Measurements from ENCODE around the gene CDAN1. TPM values are rescaled to one million over a fixed set of nuclear protein-coding genes. Genes with fewer than 3 reads are reported as not detected.
A peak's percentile ranks its signal among the peaks of the same experiment; 100 is the strongest.

The CDAN1 gene
- total and polyA plus RNA-seq, 7 experiments from 2014 or later = 4.1 to 38.0 (median 26.0) TPM

DNA sequence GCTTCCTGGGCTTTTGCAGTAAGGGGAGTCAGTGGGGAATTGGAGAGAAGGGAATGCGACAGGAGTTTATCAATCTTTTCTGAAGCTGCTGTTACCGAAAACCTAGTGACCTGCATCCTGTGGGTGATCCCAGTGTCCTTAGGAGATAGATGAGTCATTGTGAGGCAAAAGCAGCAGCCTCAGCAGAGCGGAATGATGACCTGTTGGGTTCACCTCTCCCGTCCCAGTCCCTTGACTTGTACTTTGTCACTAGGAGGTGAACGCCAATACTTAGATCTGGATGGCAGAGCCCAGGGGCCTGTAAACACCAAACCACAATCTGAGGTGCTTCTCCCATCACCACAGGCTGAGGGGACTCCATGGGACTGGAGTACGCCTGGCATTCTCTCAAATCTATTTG is 17.9 kb downstream of the CDAN1 start:
- no peak overlapping the region for H3K27ac ChIP-seq (ENCODE audit: low read depth, low read length)
- intact Hi-C loops (cut with micrococcal nuclease) = no loop called here
- Mint-ChIP-seq H3K27me3 (no peaks in the 10 kb centered on the region), H3K4me3 (no peak overlapping the region), H3K9me3 (no peaks in the 10 kb centered on the region), H3K36me3 (peaks cover 0 to 8% (median 0%) of the 10 kb centered on the region in 5 donors), H3K27ac (no peak overlapping the region), H3K4me1 (no peaks in the 10 kb centered on the region)
- peaks cover 0 to 33% (median 0%) of the 10 kb centered on the region in 3 experiments for H3K36me3 ChIP-seq (ENCODE audit: control insufficient read depth in 2 of 3, insufficient read depth in 3 of 3, low read length in 3 of 3)
- ChIA-PET POLR2A (no interaction called here), CTCF (no interaction called here)
- ATAC-seq (no peak), DNase-seq (no peak)
- no peak overlapping the region for H3K4me3 ChIP-seq (ENCODE audit: low read length)
- no peaks in the 10 kb centered on the region for H3K4me1 ChIP-seq (ENCODE audit: control insufficient read depth in 2 of 2, insufficient read depth in 2 of 2, low read length in 2 of 2)
- no peaks in the 10 kb centered on the region for H3K9me3 ChIP-seq (ENCODE audit: control insufficient read depth in 2 of 3, low read length in 3 of 3)
- H3K27me3 ChIP-seq (ENCODE audit: control insufficient read depth in 2 of 2, insufficient read depth in 2 of 2, low read length in 2 of 2) = no peaks in the 10 kb centered on the region

DNA sequence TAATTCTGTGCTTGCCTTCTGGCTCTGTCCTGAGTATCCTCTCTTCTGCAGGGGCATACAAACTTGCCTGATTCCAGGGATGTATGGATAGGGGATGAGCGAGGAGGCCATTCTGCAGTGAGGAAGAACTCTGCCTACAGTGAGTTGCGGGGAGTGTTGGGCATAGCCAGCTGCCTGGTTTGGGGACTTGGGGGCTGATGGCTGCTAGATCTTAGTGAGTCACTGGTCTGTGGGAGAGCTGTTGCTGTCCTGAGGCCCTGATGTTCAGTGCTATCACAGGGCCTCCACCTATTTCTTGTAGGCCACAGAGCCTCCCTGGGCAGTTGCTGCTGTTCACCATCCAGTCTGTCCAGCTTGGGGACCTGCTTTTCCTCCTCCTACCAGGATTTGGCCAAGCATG is 20.3 kb downstream of the CDAN1 start:
- intact Hi-C loops (cut with micrococcal nuclease) = no loop called here
- Histone ChIP-seq H3K27ac (ENCODE audit: low read depth, low read length) (no peak overlapping the region), H3K9me3 (ENCODE audit: control insufficient read depth in 2 of 3, low read length in 3 of 3) (no peaks in the 10 kb centered on the region), H3K4me1 (ENCODE audit: control insufficient read depth in 2 of 2, insufficient read depth in 2 of 2, low read length in 2 of 2) (no peaks in the 10 kb centered on the region), H3K27me3 (ENCODE audit: control insufficient read depth in 2 of 2, insufficient read depth in 2 of 2, low read length in 2 of 2) (no peaks in the 10 kb centered on the region), H3K36me3 (ENCODE audit: control insufficient read depth in 2 of 3, insufficient read depth in 3 of 3, low read length in 3 of 3) (peaks cover 0 to 13% (median 0%) of the 10 kb centered on the region in 3 experiments), H3K4me3 (ENCODE audit: low read length) (no peak overlapping the region)
- POLR2A ChIA-PET = no interaction called here
- Mint-ChIP-seq H3K36me3 (peaks cover 0 to 6% (median 0%) of the 10 kb centered on the region in 5 donors), H3K4me3 (no peak overlapping the region), H3K27me3 (no peaks in the 10 kb centered on the region), H3K9me3 (no peaks in the 10 kb centered on the region), H3K27ac (no peak overlapping the region), H3K4me1 (no peaks in the 10 kb centered on the region)
- DNase-seq (no peak), ATAC-seq (no peak)
- CTCF ChIA-PET = no interaction called here

DNA sequence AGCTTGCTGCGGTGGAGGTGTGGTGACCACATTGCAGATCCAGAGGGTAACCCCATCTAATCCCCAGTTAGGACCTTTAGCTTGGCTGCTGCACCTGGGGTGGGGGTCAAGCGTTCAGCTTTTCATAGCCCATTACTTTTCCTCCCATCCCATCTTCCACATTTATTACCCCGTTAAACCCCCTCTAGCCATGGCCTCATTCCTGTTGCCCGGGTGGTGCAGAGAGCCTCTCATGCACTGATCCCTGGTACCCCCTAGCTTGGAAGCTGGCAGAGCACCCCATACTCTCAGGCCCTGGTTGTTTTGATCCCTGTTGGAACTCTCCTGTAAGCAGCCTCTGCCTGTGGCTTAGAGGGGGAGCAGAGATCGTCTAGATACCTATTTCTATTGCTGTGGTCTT is 20.8 kb downstream of the CDAN1 start:
- intact Hi-C loops (cut with micrococcal nuclease) = no loop called here
- H3K4me3 Mint-ChIP-seq = no peak overlapping the region
- H3K27ac ChIP-seq (ENCODE audit: low read depth, low read length) = no peak overlapping the region
- H3K27me3 Mint-ChIP-seq = no peaks in the 10 kb centered on the region
- ChIA-PET POLR2A (interaction anchor here (0.6 kb wide), 1 partner anchor 209 kb away, joined by 3 read pairs; no protein-coding TSS in a partner anchor), CTCF (no interaction called here)
- H3K4me1 Mint-ChIP-seq = no peaks in the 10 kb centered on the region
- H3K36me3 Mint-ChIP-seq = peaks cover 0 to 6% (median 0%) of the 10 kb centered on the region in 5 donors
- H3K27me3 ChIP-seq (ENCODE audit: control insufficient read depth in 2 of 2, insufficient read depth in 2 of 2, low read length in 2 of 2) = no peaks in the 10 kb centered on the region
- no peaks in the 10 kb centered on the region for H3K9me3 Mint-ChIP-seq
- no peak for DNase-seq
- no peaks in the 10 kb centered on the region for H3K4me1 ChIP-seq (ENCODE audit: control insufficient read depth in 2 of 2, insufficient read depth in 2 of 2, low read length in 2 of 2)
- H3K36me3 ChIP-seq (ENCODE audit: control insufficient read depth in 2 of 3, insufficient read depth in 3 of 3, low read length in 3 of 3) = peaks cover 0 to 13% (median 0%) of the 10 kb centered on the region in 3 experiments
- ATAC-seq = no peak
- H3K27ac Mint-ChIP-seq = no peak overlapping the region
- H3K4me3 ChIP-seq (ENCODE audit: low read length) = no peak overlapping the region
- H3K9me3 ChIP-seq (ENCODE audit: control insufficient read depth in 2 of 3, low read length in 3 of 3) = no peaks in the 10 kb centered on the region

DNA sequence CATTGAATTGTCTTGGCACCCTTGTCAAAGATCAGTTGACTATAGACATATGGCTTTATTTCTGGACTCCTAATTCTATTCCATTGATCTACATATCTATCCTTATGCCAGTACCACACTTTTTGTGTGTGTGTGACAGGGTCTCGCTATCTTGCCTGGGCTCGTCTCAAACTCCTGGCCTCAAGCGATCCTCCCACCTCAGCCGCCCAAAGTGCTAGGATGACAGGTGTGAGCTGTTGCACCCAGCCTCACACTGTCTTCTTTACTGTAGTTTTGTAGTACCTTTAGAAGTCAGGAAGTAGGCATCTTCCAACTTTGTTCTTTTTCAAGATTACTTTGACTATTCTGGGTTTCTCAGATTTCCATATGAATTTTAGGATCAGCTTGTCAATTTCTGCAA is 24.3 kb downstream of the CDAN1 start:
- intact Hi-C loops (cut with micrococcal nuclease) = no loop called here
- no peaks in the 10 kb centered on the region for H3K9me3 ChIP-seq (ENCODE audit: control insufficient read depth in 2 of 3, low read length in 3 of 3)
- Mint-ChIP-seq H3K36me3 (peaks cover 0 to 1% (median 0%) of the 10 kb centered on the region in 5 donors), H3K9me3 (no peaks in the 10 kb centered on the region), H3K4me1 (peaks cover 0 to 9% (median 5%) of the 10 kb centered on the region in 7 donors), H3K27ac (no peak overlapping the region), H3K4me3 (no peak overlapping the region), H3K27me3 (no peaks in the 10 kb centered on the region)
- H3K4me3 ChIP-seq (ENCODE audit: low read length) = no peak overlapping the region
- ATAC-seq (no peak), DNase-seq (no peak)
- ChIA-PET CTCF (no interaction called here), POLR2A (no interaction called here)
- no peak overlapping the region for H3K27ac ChIP-seq (ENCODE audit: low read depth, low read length)
- H3K27me3 ChIP-seq (ENCODE audit: control insufficient read depth in 2 of 2, insufficient read depth in 2 of 2, low read length in 2 of 2) = no peaks in the 10 kb centered on the region
- H3K36me3 ChIP-seq (ENCODE audit: control insufficient read depth in 2 of 3, insufficient read depth in 3 of 3, low read length in 3 of 3) = no peaks in the 10 kb centered on the region
- no peaks in the 10 kb centered on the region for H3K4me1 ChIP-seq (ENCODE audit: control insufficient read depth in 2 of 2, insufficient read depth in 2 of 2, low read length in 2 of 2)

DNA sequence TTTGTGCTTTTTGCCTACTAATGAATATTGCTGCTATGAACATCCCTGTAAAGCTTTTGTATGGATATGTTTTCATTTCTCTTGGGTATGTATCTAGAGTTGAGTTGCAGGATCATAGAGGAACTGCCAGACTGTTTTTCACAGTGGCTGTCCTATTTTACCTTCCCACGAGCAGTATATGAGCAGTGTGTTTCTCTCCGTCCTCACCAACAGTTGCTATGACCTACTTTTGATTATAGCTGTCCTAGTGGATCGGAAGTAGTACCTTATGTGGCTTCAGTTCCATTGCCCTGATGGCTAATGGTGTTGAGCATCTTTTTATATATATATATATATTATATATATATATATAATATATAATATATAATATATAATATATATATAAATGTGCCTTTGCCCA is 25.2 kb downstream of the CDAN1 start:
- H3K27ac ChIP-seq (ENCODE audit: low read depth, low read length) = no peak overlapping the region
- ATAC-seq (no peak), DNase-seq (no peak)
- ChIA-PET POLR2A (no interaction called here), CTCF (no interaction called here)
- no peaks in the 10 kb centered on the region for H3K27me3 Mint-ChIP-seq
- peaks cover 0 to 1% (median 0%) of the 10 kb centered on the region in 5 donors for H3K36me3 Mint-ChIP-seq
- peaks cover 0 to 9% (median 5%) of the 10 kb centered on the region in 7 donors for H3K4me1 Mint-ChIP-seq
- H3K36me3 ChIP-seq (ENCODE audit: control insufficient read depth in 2 of 3, insufficient read depth in 3 of 3, low read length in 3 of 3) = no peaks in the 10 kb centered on the region
- H3K4me3 ChIP-seq (ENCODE audit: low read length) = no peak overlapping the region
- no peak overlapping the region for H3K27ac Mint-ChIP-seq
- no peaks in the 10 kb centered on the region for H3K4me1 ChIP-seq (ENCODE audit: control insufficient read depth in 2 of 2, insufficient read depth in 2 of 2, low read length in 2 of 2)
- intact Hi-C loops (cut with micrococcal nuclease) = no loop called here
- no peak overlapping the region for H3K4me3 Mint-ChIP-seq
- H3K27me3 ChIP-seq (ENCODE audit: control insufficient read depth in 2 of 2, insufficient read depth in 2 of 2, low read length in 2 of 2) = no peaks in the 10 kb centered on the region
- no peaks in the 10 kb centered on the region for H3K9me3 Mint-ChIP-seq
- no peaks in the 10 kb centered on the region for H3K9me3 ChIP-seq (ENCODE audit: control insufficient read depth in 2 of 3, low read length in 3 of 3)

DNA sequence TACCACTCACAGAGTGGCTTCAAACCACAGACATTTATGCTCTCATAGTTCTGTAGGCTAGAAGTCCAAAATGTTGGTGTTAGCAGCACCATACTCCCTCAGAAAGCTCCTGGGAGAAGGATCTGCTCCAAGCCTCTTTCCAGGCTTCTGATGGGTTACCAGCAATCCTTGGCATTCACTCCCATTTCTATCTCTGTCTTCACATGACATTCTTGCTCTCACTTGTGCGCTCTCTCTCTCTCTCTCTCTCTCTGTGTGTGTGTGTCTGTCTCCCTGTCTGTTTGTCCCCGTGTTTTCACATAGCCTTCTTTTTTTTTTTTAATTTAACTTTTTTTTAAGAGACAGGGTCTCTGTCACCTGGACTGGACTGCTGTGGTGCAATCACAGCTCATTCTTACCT is 26.3 kb downstream of the CDAN1 start:
- CTCF ChIA-PET = interaction anchor here (0.6 kb wide), 1 partner anchor 212 kb away, joined by 3 read pairs; no protein-coding TSS in a partner anchor
- Mint-ChIP-seq H3K4me3 (no peak overlapping the region), H3K27me3 (no peaks in the 10 kb centered on the region), H3K27ac (no peak overlapping the region), H3K4me1 (peaks cover 0 to 9% (median 5%) of the 10 kb centered on the region in 7 donors), H3K9me3 (no peaks in the 10 kb centered on the region), H3K36me3 (peaks cover 0 to 1% (median 0%) of the 10 kb centered on the region in 5 donors)
- no peaks in the 10 kb centered on the region for H3K36me3 ChIP-seq (ENCODE audit: control insufficient read depth in 2 of 3, insufficient read depth in 3 of 3, low read length in 3 of 3)
- no peak overlapping the region for H3K27ac ChIP-seq (ENCODE audit: low read depth, low read length)
- H3K27me3 ChIP-seq (ENCODE audit: control insufficient read depth in 2 of 2, insufficient read depth in 2 of 2, low read length in 2 of 2) = no peaks in the 10 kb centered on the region
- intact Hi-C loops (cut with micrococcal nuclease) = no loop called here
- no peaks in the 10 kb centered on the region for H3K9me3 ChIP-seq (ENCODE audit: control insufficient read depth in 2 of 3, low read length in 3 of 3)
- DNase-seq (no peak), ATAC-seq (no peak)
- no peaks in the 10 kb centered on the region for H3K4me1 ChIP-seq (ENCODE audit: control insufficient read depth in 2 of 2, insufficient read depth in 2 of 2, low read length in 2 of 2)
- POLR2A ChIA-PET = no interaction called here
- no peak overlapping the region for H3K4me3 ChIP-seq (ENCODE audit: low read length)

DNA sequence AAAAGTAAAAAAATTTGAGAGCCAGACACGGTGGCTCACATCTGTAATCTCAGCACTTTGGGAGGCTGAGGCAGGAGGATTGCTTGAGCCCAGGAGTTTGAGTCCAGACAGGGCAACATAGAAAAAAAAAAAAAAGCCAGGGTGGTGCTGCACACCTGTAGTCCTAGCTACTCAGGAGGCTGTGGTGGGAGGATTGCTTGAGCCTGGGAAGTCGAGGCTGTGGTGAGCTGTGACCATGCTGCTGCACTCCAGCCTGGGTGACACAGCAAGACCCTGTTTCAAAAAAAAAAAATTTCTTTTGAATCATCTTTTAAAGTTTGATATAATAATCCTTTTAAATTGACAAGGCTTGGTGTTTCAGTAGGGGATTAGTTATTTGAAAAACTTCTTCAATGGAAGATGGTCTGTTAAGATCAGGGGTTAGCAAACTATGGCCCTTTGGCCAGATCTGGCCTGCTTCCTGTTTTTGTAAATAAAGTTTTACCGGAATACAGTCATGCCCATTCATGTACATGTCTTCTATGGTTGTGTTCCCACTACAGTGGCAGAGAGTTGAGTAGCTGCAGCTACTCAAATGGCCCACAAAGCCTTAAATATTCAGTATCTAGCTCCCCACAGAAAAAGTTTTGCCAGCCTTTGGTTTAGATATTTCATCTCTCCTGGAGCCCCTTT is 28.9 kb downstream of the CDAN1 start:
- no peaks in the 10 kb centered on the region for H3K27me3 ChIP-seq (ENCODE audit: control insufficient read depth in 2 of 2, insufficient read depth in 2 of 2, low read length in 2 of 2)
- Mint-ChIP-seq H3K27me3 (no peaks in the 10 kb centered on the region), H3K36me3 (peaks cover 0 to 1% (median 0%) of the 10 kb centered on the region in 5 donors), H3K27ac (peak overlapping the region in 7 of 9 donors; percentile 4 to 84 (median 21)), H3K4me1 (peaks cover 0 to 10% (median 5%) of the 10 kb centered on the region in 7 donors), H3K4me3 (peak overlapping the region in 1 of 10 donors; percentile 48), H3K9me3 (peaks cover 0 to 1% (median 0%) of the 10 kb centered on the region in 11 donors)
- no peaks in the 10 kb centered on the region for H3K9me3 ChIP-seq (ENCODE audit: control insufficient read depth in 2 of 3, low read length in 3 of 3)
- H3K4me1 ChIP-seq (ENCODE audit: control insufficient read depth in 2 of 2, insufficient read depth in 2 of 2, low read length in 2 of 2) = no peaks in the 10 kb centered on the region
- CTCF ChIA-PET = interaction anchor here (0.7 kb wide), 1 partner anchor 128 kb away, joined by 4 read pairs; no protein-coding TSS in a partner anchor
- no peak for DNase-seq
- intact Hi-C loops (cut with micrococcal nuclease) = no loop called here
- H3K36me3 ChIP-seq (ENCODE audit: control insufficient read depth in 2 of 3, insufficient read depth in 3 of 3, low read length in 3 of 3) = no peaks in the 10 kb centered on the region
- no peak overlapping the region for H3K27ac ChIP-seq (ENCODE audit: low read depth, low read length)
- ATAC-seq = no peak
- POLR2A ChIA-PET = no interaction called here
- H3K4me3 ChIP-seq (ENCODE audit: low read length) = no peak overlapping the region
